Bone marrow (tissue), 2 donors: ENCODE results near the gene RNGTT.
"Not testable (repeated sequence)": the region's sequence is repeated elsewhere in the genome, so short reads cannot be mapped to it uniquely, and the experiment has no call there.

Experiments
- DNase-seq, 2 donors: peaks; one replicate each; lab custom pipeline; 2025; lab: John Stamatoyannopoulos, UW

The RNGTT gene

DNA sequence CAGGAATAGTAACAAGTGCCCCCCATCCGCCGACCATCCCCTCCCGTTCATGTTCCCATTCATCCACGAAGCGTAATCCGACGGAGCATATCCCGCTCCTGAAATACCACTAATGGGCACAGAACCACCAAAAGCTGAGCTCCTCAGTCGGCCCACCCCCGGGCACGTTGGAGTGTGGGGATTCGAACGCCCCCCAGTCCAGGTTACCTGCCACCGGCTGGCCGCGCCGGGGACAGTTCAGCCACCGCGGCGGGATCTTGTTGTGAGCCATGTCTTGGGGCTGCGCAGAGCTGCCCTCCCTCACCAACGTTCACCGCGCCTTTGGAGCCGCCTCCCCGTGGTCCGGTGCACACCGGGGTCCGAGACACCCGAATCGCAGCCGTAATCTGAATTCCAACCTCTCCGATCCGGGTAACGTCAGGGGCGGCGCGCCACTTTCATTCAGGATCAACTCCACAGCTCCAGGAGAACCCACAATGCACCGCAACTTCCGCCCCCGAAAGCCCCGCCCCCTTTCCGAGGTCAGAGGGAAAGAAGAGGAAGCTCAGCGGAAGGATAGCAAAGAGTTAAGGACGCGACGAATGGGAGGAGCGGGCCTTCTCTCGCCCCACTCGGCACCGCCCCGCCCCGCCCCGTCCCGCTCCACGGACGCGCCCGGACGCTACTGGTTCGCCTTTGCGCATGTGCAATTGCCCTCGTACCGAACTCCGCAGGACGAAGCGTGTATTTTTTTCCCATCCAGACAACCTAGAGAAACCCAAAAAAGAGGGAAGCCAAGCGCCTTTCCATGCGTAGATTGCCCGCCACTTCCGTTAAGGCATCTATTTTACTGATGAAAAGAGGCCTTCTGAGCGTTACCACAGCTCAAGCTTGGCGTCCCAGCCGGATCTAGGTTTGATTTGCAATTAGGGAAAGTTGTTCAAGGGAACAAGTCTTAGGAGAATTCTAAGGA lies at the start of gene RNGTT:
RNGTT (minus strand) TSS at position 480 of the 952 bp plus-strand sequence; CDS start at position 271, 209 bp downstream.
- peak; percentile 89 to 97 for DNase-seq

DNA sequence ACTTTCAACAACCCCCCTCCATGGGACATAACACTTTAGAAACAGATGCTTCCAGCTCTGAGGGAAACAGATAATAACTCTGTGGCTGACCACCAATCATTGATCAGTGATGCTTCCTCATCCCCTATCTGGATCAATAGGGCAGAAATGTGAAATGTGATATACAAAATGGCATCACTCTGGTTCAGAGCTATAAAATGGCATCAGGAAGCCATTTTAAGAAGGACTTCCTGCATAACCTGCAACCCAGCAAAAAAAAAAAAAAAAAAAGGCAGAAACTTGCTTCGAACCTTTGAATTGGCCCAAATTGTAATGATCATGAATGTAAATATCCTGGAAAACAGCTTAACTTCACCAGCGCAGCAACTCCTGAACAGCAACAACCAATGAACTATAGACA lies 48.0 kb upstream of the RNGTT start:
- no peak for DNase-seq

DNA sequence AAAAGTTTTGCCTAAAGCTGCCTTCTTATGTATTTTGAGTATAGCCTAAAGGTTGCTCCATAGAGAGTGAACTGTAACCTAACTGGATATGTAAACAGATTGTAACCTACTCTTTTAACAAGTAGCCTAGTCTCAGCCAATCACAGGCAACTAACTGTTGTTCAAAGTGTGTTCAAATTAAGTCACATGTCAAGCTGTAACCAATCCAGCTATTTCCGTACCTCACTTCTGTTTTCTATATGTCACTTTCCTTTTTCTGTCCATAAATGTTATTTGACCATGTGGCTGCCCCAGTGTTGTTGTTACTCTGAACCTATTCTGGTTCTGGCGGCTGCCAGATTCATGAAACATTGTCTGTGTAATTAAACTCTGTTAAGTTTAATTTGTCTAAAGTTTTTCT lies 47.4 kb upstream of the RNGTT start:
- DNase-seq: no peak

DNA sequence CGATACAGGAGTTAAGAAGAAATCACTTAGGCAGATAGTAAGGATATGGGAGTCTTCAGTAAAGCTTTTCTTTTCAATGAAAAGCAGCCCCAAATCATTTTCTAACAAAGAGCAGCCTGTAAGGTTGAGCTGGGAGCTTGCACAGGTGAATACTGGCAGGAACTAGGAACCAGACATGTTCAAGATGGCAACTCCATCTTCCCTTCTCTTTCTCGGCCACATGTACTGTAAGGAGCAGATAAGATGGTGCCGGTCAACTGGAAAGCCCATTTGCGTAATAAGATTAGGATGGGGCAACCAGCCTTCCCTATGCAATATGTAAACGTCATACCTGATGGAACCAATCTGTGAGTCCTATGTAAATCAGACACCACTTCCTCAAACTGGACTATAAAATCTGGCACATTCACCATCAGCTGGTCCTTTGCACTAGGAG lies 46.2 kb upstream of the RNGTT start:
- DNase-seq: no peak

DNA sequence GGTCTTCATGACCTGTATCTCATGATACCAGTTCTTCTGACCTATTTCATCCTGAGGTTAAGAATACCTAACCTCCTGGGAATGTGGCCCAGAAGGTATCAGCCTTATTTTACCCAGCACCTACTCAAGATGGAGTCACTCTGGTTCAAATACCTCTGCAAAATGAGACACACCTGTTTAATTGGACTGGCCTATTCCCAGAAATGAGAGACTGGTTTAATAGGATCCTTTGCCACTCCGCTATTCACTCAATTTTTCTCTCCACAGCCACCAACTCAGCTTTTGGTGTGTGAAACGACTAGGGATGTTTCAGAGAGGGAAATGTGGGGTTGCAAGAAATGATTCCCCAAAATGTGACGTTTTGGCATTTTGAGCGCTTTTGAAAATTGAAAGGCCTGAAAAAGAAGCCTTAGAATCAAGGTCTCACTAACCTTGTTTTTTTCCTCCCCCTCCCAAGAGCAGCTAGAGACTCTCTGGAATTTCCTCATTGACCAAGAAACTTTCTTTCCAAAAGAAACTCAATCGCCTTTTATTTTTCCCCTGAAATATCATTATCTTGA lies 45.5 kb upstream of the RNGTT start:
- DNase-seq: no peak

DNA sequence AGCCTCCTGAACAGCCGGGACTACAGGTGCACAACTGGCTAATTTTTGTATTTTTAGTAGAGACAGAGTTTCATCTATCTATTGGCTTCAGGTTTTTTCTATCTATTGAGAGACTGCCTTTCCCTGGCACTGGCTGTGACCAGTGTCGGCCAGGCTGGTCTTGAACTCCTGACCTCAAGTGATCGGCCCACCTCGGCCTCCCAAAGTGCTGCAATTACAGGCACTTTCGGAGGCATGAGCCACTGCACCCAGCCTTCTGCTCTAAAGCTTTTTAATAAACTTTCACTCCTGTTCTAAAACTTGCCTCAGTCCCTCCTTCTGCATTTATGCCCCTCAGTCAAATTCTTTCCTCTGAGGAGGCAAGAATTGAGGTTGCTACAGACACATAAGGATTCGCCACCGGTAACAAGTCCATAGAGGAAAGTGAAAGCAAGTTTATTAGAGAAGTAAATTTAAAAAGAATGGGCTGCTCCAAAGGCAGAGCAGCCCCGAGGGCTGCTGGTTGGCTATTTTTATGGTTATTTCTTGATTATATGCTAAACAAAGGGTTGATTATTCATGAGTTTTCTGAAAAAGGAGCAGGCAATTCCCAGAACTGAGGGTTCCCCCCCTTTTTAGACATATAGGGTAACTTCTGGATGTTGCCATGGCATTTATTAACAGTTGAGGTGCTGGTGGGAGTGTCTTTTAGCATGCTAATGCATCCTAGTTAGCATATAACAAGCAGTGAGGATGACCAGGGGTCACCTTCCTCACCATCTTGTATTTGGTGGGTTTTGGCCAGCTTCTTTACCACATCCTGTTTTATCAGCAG lies 44.8 kb upstream of the RNGTT start:
- peak in 1 of 2 donors; percentile 50 for DNase-seq

DNA sequence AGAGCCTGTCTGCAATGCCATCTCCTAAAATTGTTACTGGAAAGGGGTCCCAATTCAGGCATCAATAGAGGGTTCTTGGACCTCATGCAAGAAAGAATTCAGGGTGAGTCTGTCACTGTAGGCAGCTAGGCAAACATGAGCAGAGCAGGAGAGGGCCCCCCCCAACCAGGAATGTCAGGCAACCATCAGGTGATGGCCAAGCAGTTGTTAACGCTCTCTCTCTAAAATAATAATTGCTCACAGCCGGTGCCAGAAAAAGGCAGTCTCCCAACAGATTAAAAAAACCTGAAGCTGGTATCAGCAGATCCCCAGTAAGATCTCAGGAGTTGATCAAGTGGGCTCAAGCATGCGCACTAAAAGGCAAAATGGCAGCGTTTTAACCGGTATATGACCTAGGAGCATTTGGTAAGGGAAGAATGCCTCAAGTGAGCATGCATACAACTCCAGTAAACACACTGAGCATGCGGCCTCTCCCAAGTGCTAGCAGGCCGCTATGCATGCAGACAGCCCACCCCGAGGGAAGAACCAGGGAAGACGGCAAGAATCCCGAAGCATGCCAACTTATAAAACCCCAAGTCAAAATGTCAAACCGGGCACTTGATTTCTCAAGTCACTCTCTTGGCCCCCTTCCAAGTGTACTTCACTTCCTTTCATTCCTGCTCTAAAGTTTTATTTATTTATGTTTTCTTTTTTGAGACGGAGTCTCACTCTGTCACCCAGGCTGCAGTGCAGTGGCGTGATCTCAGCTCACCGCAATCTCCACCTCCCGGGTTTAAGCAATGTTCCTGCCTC lies 44.0 kb upstream of the RNGTT start:
- peak in 1 of 2 donors; percentile 15 for DNase-seq

DNA sequence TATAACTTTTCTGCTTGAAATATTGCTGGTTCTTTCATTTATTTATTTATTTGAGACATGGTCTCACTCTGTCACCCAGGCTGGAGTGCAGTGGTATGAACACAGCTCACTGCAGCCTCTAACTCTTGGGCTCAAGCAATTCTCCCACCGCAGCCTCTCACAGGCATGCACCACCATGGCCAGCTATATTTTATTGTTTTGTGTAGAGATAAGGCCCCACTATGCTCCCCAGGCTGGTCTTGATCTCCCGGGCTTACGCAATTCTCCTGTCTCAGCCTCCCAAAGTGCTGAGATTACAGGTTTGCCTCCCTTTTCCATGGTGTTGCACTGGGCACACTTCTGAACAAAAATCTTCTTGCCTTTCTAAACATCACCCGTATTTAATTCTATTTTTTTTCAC lies 39.1 kb upstream of the RNGTT start:
- no peak for DNase-seq

DNA sequence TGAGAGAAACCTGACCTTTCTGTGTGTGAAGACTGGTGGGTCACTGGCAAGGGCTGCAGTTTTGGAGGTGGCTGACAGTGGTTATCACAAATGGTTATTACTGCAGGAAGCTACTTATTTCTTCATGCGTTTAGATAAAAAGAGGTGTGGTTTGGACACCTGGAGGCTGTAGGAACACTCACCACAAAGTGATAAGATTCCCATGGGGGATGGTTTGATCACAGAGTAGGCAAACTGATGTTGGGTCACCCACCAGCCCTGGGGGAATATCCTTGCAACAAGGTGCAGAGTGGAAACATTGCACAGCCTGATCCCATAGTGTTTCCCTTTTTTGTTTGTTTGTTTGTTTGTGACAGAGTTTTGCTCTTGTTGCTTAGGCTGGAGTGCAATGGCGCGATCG lies 33.9 kb upstream of the RNGTT start:
- DNase-seq: no peak

DNA sequence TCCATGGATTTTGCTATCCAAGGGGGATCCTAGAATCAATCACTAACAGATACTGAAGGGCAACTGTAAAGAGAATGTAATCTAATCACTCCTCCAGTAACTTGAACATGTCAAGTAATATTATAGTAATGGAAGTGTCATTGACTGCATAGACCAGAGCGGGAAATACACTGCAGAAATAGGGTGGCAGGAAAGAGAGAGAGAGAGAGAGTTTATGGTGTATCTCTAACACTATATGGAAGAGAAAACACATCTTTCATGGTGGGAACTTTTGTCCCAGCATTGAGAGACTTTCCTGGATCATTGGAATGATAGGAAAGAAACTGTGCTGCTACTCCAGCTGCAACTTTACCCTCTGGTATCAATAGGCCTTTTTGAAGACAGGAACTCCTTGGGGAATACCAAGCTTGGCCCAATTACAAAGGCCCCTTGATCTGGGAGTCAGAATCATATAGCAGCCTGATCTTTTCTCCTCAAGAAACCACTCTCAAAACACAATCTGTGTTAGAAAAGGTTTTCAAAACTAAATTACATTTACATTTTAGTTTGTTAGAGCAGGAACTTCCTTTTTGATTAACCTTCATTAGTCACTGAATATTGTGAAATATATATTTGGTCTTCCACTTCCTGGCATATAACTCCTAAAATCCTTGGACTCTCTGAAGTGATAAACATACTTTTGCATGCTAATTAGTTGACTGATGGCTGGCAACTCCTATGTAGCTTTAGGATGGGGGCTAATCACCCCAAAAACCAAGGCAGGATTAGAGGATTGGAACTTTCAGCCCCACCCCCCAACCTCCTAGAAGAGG lies 29.5 kb upstream of the RNGTT start:
- DNase-seq: no peak

DNA sequence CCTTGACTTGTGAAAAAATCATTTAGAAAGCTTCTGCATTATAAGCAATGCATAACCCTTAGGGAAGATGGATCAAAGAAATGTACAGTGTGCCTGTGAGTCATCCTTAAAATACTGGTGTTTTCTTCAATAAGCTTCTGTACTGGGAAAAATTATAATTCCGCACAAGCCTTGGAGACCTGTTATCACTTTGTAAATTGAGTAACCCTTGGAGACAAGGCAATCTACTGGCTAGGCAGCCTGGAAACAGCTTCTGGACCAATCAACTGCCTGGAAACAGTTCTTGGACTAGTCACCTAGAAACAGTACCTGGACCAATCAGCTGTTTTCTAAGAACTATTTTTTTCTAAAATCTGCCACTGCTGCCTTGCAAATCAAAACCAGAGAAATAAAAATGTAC lies 25.8 kb upstream of the RNGTT start:
- DNase-seq: no peak

DNA sequence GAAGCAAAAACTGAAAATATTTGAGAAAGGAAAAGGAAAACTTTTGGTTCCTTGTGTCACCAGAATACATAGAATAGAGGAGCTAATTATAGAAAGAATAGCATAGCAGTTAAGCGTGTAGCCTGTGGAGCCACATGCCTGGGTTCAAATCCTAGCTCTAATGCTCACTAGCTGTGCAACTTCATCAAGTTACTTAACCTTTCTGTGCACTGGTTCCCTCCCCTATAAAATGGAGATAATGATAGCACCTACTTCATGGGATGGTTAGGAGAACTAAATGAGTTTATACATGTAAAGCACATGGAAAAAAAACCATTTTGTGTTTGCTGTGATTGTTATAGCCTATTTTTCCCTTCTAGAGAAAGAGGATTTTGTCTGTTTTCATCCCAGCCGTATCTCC lies 24.5 kb upstream of the RNGTT start:
- no peak for DNase-seq

DNA sequence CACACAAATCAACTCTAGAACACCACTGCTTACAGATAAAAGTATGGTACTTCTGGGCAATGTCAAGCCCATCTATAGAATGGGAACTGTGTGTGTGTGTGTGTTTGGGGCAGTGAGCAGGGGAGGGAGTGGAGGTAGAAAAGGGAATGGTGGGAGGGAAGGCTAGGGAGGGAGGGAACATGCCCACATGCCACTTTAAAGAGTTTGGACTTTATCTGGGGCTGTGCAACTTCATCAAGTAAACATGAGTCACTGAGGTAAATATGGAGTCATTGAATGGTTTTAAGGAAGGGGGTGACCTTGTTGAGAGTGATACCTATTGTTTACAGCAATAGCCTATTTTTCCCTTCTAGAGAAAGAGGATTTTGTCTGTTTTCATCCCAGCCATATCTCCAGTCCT lies 22.5 kb upstream of the RNGTT start:
- DNase-seq: no peak

DNA sequence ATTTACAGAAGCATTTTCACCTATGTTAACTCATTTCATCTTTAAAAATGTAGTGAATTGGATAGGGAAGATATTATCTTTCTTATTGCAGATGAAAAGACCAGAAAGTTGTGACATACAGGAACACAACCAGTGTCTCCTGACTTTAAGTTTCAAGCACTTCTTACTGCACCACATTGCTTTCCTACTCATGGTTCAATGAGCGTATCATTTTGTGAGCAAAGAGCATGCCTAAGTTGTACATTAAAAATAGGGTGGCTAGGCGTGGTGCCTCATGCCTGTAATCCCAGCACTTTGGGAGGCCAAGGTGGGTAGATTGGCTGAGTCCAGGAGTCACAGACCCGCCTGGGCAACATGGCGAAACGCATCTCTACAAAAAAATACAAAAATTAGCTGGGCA lies 21.2 kb upstream of the RNGTT start:
- DNase-seq: no peak

DNA sequence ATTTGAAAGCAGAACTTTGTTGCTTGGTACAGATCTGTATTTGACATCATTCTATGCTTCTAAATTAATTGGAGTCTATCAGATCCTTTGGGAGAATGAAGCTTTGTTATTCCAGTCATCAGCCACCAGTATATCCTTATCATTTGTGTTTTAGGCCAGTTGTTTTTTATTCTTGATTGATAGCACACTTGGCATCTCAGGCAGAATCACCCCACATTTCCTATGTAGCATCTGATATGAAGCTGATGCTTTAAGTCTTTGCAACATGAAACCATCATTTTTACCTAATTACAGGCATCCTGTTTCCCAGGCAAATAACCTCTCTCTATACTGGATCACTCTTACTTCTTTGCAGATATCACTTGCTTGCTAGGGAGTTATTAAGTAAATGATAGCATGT lies 20.7 kb upstream of the RNGTT start:
- DNase-seq: no peak

DNA sequence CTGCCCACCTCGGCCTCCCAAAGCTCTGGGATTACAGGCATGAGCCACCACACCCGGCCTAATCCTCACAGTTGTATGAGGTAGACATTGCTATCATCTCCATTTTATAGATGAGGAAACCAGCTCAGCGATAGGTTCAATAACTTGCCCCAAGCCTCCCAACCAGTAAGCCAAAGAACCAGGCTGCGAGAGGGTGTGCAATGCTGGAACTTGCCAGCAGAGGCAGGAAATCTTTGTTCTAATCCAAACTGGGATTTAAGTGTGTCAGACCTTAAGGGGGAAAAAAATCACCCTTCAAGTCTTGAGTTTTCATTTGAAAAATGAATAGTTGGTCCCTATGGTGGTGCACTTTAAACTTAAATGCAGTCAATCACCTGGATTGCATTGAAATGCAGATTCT lies 20.1 kb upstream of the RNGTT start:
- DNase-seq: peak in 1 of 2 donors; percentile 28

DNA sequence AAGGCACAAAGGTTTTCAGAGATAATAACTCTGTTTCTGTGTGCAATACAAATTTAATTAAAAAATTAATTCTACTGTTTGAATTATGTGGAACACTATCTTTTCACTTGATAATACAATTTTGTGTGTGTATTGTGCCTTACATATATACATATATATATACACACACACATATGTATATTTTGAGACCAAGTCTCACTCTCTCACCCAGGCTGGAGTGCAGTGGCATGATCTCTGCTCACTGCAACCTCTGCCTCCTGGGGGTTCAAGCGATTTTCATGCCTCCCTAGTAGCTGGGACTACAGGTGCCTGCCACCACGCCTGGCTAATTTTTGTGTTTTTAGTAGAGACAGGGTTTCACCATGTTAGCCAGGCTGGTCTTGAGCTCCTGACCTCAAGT lies 19.7 kb upstream of the RNGTT start:
- not testable (repeated sequence) for DNase-seq

DNA sequence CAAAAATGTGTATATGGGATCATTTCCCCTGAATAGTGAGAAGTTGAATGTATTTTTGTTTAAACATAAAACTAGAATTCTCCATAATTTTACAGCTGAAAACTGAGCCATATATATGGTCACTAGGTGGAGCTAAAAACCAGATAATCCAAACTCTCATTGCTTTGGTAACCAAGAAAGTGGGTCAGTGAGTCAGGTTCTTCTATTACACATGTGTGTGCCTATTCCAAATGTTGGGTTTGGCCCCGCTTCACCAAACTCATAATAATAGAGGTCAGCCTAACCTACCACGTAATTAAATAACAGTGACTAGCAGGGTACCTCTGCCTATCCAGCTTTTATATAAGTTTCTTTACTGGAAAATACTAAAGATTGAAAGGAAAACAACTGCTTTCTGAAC lies 19.3 kb upstream of the RNGTT start:
- peak in 1 of 2 donors; percentile 27 for DNase-seq

DNA sequence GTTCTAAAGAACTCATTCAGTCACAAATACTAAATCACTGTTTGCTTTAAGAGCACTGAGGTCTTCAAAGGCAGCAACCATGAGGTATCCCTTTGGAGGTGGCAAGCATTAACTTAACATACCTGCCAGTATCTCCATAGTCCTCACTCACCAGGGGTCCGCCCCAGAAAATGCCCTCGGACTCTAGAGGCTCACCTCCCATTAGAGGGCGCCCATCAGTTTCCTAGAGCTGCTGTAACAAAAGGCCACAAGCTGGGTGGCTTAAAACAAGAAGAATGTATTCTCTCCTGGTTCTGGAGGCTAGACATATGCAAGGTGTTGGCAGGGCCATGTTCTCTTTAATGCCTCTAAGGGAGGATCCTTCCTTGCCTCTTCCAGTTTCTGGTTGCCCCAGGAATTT lies 12.0 kb upstream of the RNGTT start:
- no peak for DNase-seq

DNA sequence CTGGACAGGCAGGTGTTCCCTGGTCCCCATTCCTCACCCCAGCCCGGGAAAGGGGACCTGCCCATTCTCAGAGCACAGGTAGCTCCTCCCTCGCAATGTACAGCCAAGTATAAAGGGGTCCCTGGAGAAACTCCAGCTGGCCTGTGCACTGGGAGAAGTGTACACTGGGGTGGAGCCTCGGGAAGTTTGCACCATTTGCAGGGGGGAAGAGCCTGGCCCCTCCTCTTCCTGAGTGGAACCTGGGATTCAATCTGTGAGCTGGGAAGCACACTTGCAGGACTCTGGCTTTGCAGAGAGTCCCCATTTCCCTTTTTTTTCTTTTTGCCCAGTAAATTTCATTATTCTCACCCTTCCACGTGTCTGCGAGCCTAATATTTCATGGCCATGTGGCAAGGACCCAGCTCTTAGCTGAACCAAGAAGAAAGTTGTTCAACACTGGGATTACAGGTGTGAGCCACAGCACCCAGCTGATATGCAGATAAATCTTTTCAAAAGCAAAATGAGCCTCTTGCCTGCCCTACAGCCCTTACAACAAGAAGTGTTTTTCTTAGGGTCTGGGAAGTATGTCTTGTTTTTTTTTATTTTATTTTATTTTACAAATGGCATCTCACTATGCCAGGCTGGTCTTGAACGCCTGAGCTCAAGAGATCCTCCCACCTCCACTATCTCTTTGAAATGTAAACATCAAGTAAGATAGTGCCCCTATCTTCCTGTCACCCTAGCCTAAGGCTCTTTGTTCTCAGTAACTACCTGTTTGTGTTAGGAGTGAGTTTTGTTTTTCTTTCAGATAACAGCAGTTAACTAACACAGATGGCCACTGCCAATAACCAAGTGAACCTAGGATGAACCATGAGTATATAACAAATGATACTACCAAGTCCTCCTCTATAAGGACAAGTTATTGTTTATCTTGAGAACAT lies 9.3 kb upstream of the RNGTT start:
- DNase-seq: no peak
